Spleen (tissue), 11 donors: ENCODE data around the gene NXN. TPM values are rescaled to one million over a fixed set of nuclear protein-coding genes. Genes with fewer than 3 reads are reported as not detected.

Source experiments
- DNase-seq: peaks from one replicate; pipeline ENCODE4 v3.0.0-alpha.2; 2020
- H3K27ac ChIP-seq, 8 donors: fragments of 200-600 bp; sonication (generic) in 7 of 8; 1 replicate in 4 of 8; 2 replicates in 4 of 8; pipeline versions ENCODE4 v1.5.0 to v1.8.0; 2016 to 2021; ENCODE audit warnings: inconsistent platforms in 4 of 8, mild to moderate bottlenecking in 4 of 8, moderate library complexity in 1 of 8
- H3K27me3 ChIP-seq, 7 donors: fragments of 200-600 bp; sonication (generic) in 6 of 7; replicated peaks in 1 of 7; 1 replicate in 4 of 7; 2 replicates in 3 of 7; pipeline versions ENCODE4 v1.5.0 to v1.8.0; 2016 to 2021; ENCODE audit warnings: inconsistent platforms in 3 of 7, mild to moderate bottlenecking in 1 of 7
- H3K36me3 ChIP-seq, 6 donors: fragments of 200-600 bp; sonication (generic) in 5 of 6; 1 replicate in 4 of 6; 2 replicates in 2 of 6; pipeline versions ENCODE4 v1.5.0 to v1.8.0; 2016 to 2021; ENCODE audit warnings: inconsistent platforms in 2 of 6
- H3K4me1 ChIP-seq, 6 donors: fragments of 200-600 bp; sonication (generic) in 5 of 6; 1 replicate in 3 of 6; 2 replicates in 3 of 6; pipeline versions ENCODE4 v1.5.0 to v1.8.0; 2016 to 2021; ENCODE audit warnings: inconsistent platforms in 3 of 6
- H3K4me3 ChIP-seq, 8 donors: fragments of 200-600 bp; sonication (generic) in 7 of 8; 1 replicate in 4 of 8; 2 replicates in 4 of 8; pipeline versions ENCODE4 v1.5.0 to v1.8.0; 2016 to 2021; ENCODE audit warnings: inconsistent platforms in 4 of 8, mild to moderate bottlenecking in 4 of 8, moderate library complexity in 2 of 8
- H3K9me3 ChIP-seq, 8 donors: fragments of 200-600 bp; sonication (generic) in 7 of 8; 1 replicate in 4 of 8; 2 replicates in 4 of 8; pipeline versions ENCODE4 v1.5.0 to v1.8.0; 2016 to 2021; ENCODE audit warnings: inconsistent platforms in 4 of 8
- POLR2A ChIP-seq, 3 donors: fragments of 450-650 bp; IDR thresholded peaks; one replicate each; pipeline ENCODE4 v1.5.1; 2017; ENCODE audit warnings: antibody characterized with exemption in 3 of 3, mild to moderate bottlenecking in 1 of 3
- POLR2AphosphoS5 ChIP-seq, 3 donors: sonication (generic); formaldehyde crosslinking; IDR thresholded peaks; one replicate each; pipeline ENCODE4 v1.5.1; 2017; ENCODE audit warnings: antibody characterized with exemption in 3 of 3
- WGBS, 5 donors: extraction: QIAGEN DNeasy Blood & Tissue Kit in 3 of 5; methylation state at CpG; one replicate each; pipeline versions ENCODE4 v1.1.5 to v1.1.7; 2013 to 2018; 5-methylcytosine and 5-hydroxymethylcytosine counted together
- intact Hi-C: fragments of 100-400 bp; cut with DNase I; formaldehyde crosslinking; loops from one replicate; pipeline ENCODE4 v1.15.0; 2023; ENCODE audit warnings: low total_unique reads
- polyA plus RNA-seq, 3 donors: library from polyadenylated mRNA; stranded (reverse); fragments of 200-250 nt; gene quantifications; one replicate each; pipeline ENCODE4 v1.2.1, GENCODE V29; 2013
- total RNA-seq, 7 donors: library from RNA; depleted of rRNA in 3 of 7; stranded (reverse); fragments of >200 nt in 3 of 7; fragmentation: NEBNext Ultra II Directional in 4 of 7; extraction: Animal tissue kit (Norgen Biotek cat#: 25700) in 4 of 7; gene quantifications; one replicate each; pipeline versions ENCODE4 v1.1.0 to v1.2.1, GENCODE V29; 2016 to 2021
- TF ChIP-seq, protein P1 (sequence below), 11 experiments: fragments of 200-600 bp in 7 of 11; fragments of 450-650 bp in 4 of 11; sonication (generic) in 4 of 11; IDR thresholded peaks in 8 of 11; conservative IDR thresholded peaks in 3 of 11; 1 replicate in 7 of 11; 2 replicates in 4 of 11; pipeline versions ENCODE4 v1.4.0 to v1.8.0; 2016 to 2021; ENCODE audit warnings: antibody characterized with exemption in 11 of 11, inconsistent platforms in 4 of 11, mild to moderate bottlenecking in 1 of 11
- donor health status: healthy with polysubstance abuse.
- donor health status: DM: no; HTN: no; CAD: no; lungs with moderate emphysema.
- donor health status: DM: no; HTN: no; CAD: no.
- donor health status: Bipolar disorder and iron deficiency.
- donor health status: healthy.
- donor health status: DM: no; HTN: no; CAD: no.
- donor health status: DM: yes; HTN: yes; CAD: no.

The NXN gene
- total and polyA plus RNA-seq, 10 donors: 3.9 to 21.4 (median 10.3) TPM

DNA sequence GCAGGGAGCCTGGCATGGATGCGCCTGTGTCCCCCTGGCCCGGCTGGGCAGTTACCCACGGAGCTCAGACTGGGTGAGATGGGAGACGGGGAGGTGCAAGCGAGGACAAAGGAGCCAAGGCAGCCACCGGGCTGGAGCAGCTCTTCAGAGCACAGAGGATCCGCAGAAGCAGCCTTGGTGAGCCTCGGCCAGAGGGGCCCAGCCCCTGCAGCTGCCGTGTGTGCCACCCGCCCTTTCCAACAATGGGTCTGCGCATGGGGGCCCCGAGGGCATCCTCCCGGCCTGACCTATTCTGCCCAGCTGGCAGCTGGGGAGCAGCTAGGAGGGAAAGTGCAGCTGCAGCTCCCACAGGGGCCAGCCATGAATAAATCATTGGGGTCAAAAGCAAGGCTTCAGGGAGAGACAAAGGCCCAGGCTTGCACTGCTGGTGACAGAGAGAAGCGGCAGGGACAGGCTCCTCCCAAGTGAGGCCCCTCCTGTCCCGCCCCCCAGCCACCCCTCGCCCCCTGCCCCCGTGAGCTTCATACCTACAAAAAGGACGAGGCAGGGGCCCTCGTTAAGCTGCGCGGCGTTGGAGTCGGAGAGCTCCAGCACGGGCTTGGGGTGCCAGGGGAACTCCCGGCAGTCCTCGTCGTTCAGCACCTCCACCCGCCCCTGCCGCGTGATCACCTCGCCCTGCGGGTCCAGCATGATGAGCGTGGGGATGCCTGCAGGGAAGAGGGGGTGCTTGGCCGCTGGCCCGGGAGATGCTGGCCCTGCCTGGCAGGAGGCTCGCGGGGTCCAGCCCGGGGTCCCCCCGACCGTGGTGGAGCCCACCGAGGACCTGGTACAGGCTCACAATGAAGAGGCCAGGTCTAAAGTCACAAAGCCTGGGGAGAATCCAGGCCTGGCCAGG is 174.8 kb downstream of the NXN start:
- H3K36me3 ChIP-seq: no peaks in the 10 kb centered on the region
- intact Hi-C loops: no loop called here
- H3K9me3 ChIP-seq: no peaks in the 10 kb centered on the region
- no peak for DNase-seq
- no peak overlapping the region for H3K27ac ChIP-seq
- no peak for TF ChIP-seq POLR2AphosphoS5 (IDR thresholded peaks at IDR 0.05)
- TF ChIP-seq POLR2A (IDR thresholded peaks at IDR 0.05): no peak
- TF ChIP-seq, protein P1, sequence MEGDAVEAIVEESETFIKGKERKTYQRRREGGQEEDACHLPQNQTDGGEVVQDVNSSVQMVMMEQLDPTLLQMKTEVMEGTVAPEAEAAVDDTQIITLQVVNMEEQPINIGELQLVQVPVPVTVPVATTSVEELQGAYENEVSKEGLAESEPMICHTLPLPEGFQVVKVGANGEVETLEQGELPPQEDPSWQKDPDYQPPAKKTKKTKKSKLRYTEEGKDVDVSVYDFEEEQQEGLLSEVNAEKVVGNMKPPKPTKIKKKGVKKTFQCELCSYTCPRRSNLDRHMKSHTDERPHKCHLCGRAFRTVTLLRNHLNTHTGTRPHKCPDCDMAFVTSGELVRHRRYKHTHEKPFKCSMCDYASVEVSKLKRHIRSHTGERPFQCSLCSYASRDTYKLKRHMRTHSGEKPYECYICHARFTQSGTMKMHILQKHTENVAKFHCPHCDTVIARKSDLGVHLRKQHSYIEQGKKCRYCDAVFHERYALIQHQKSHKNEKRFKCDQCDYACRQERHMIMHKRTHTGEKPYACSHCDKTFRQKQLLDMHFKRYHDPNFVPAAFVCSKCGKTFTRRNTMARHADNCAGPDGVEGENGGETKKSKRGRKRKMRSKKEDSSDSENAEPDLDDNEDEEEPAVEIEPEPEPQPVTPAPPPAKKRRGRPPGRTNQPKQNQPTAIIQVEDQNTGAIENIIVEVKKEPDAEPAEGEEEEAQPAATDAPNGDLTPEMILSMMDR (IDR thresholded peaks at IDR 0.05 in 8 of 11, conservative IDR thresholded peaks at IDR 0.05 in 3 of 11): no peak
- H3K4me3 ChIP-seq: no peak overlapping the region
- 87 to 93% (median 91%) methylated on average over 35 to 41 of the region's 41 CpGs for WGBS, 5 donors
- no peaks in the 10 kb centered on the region for H3K4me1 ChIP-seq
- H3K27me3 ChIP-seq: peaks cover 0 to 19% (median 0%) of the 10 kb centered on the region in 7 donors

DNA sequence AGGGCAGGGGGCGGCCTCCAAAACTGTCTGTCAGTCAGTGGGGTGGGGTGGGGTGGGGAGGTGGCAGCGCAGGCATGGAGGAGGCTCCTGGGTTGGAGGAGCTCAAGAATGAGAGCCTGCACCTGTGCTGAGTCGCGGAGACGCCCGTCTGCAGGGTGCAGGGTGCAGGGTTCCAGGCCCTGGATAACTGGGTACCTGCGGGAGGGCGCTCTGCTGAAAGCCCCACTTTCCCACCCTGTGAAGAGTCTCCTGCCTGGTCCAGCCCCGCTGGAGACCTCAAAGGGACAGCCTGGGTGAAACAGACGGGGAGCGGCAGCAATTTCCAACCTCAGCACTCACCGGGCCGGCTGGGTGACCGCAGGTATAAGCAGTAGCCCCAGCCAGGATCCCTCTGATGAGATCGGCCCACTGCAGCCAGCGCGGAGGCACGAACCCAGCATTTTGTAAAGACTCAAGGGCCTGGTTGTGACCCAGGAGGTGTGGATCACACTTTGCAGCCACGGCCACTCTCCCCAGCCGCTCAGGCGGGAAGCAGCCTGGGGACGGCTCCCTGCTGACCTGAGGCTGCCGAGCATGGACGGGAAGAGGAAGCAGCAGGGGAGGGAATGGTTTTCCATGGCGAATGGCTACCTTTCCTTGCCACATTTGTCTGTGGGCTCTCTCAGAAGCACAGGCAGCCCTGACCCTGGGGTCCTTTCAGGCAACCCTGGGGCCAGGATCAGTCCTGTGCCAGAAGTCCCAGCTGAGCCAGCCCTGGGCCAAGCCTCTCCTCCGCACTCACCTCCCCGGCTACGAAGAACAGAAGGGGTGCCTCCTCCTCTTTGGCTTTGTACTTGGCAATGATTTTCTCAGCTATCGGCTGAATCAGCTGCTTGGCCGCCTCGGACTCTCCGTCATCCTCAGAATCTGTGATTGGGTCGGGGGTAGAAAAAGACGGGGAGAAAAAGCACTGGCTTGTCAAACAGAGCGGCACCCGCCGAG is 176.4 kb downstream of the NXN start:
- 82 to 92% (median 87%) methylated on average over 28 to 37 of the region's 37 CpGs for WGBS, 5 donors
- intact Hi-C loops: no loop called here

DNA sequence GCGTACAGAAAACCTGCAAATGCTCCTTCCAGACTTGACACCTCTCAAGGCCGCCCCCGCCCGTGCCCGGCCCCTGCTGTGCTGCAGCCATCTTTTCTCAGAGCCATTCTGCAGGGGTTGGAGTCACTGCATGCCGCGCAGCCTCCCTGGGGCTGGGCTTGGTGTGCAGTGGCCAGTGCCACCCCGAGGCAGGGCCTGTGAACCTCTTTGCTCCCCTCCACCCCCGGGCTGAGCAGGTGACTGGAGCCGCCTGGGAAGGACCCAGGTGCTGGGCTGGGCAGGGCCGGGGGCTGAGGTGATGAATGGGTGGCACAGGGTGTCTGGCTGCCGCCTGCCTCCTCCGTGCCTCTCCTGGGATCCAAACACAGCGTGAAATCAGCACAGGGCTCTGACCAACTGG is 177.1 kb downstream of the NXN start:
- WGBS, 5 donors: 90 to 93% (median 92%) methylated on average over 8 to 14 of the region's 14 CpGs
- no peak for TF ChIP-seq POLR2AphosphoS5 (IDR thresholded peaks at IDR 0.05)
- H3K4me1 ChIP-seq: peaks cover 0 to 3% (median 0%) of the 10 kb centered on the region in 6 donors
- no peak overlapping the region for H3K27ac ChIP-seq
- no peaks in the 10 kb centered on the region for H3K9me3 ChIP-seq
- no peak overlapping the region for H3K4me3 ChIP-seq
- no peak for DNase-seq
- peaks cover 0 to 15% (median 0%) of the 10 kb centered on the region in 7 donors for H3K27me3 ChIP-seq
- no peaks in the 10 kb centered on the region for H3K36me3 ChIP-seq
- intact Hi-C loops: no loop called here

More for the DNA sequence above, 176.4 kb downstream of the NXN start:
- H3K4me1 ChIP-seq: no peaks in the 10 kb centered on the region
- H3K9me3 ChIP-seq: no peaks in the 10 kb centered on the region
- DNase-seq: no peak
- H3K27me3 ChIP-seq: peaks cover 0 to 19% (median 0%) of the 10 kb centered on the region in 7 donors
- H3K27ac ChIP-seq: no peak overlapping the region
- H3K4me3 ChIP-seq: no peak overlapping the region
- H3K36me3 ChIP-seq: no peaks in the 10 kb centered on the region
- TF ChIP-seq POLR2A (IDR thresholded peaks at IDR 0.05) (no peak), POLR2AphosphoS5 (IDR thresholded peaks at IDR 0.05) (no peak)
- TF ChIP-seq, protein P1 (IDR thresholded peaks at IDR 0.05 in 8 of 11, conservative IDR thresholded peaks at IDR 0.05 in 3 of 11): no peak

DNA sequence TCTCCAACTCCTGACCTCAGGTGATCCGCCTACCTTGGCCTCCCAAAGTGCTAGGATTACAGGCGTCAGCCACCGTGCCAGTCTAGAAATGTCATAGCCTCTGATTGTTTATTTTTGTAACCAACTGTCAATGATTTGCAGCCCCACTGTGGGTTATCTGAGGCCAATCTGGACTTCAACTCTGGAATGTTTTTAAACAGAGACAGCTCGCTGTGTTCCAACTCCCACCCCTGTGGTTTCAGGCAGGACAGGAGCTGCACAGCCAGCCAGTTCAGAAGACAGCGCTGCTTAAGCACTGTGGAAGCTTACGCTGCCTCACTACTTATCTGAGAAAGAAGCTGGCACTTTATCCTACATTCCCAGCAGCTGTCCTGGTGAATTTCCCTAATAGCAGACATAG is 177.9 kb downstream of the NXN start:
- intact Hi-C loops: no loop called here
- H3K36me3 ChIP-seq: no peaks in the 10 kb centered on the region
- H3K27me3 ChIP-seq: peaks cover 0 to 10% (median 0%) of the 10 kb centered on the region in 7 donors
- H3K9me3 ChIP-seq: no peaks in the 10 kb centered on the region
- H3K4me3 ChIP-seq: no peak overlapping the region
- no peak for DNase-seq
- TF ChIP-seq, protein P1 (IDR thresholded peaks at IDR 0.05 in 8 of 11, conservative IDR thresholded peaks at IDR 0.05 in 3 of 11): no peak
- H3K4me1 ChIP-seq: peaks cover 0 to 12% (median 2%) of the 10 kb centered on the region in 6 donors
- WGBS, 5 donors: 85 to 92% (median 91%) methylated on average over 6 of the region's 6 CpGs
- H3K27ac ChIP-seq: no peak overlapping the region
